GM19455 (cell line): ENCODE results near the gene TFR2.

Experiments
- ATAC-seq: cut with Tn5 transposase; IDR thresholded peaks from one replicate; pipeline ENCODE4 v1.9.1; 2021; ENCODE audit not compliant: unreplicated experiment

The TFR2 gene

DNA sequence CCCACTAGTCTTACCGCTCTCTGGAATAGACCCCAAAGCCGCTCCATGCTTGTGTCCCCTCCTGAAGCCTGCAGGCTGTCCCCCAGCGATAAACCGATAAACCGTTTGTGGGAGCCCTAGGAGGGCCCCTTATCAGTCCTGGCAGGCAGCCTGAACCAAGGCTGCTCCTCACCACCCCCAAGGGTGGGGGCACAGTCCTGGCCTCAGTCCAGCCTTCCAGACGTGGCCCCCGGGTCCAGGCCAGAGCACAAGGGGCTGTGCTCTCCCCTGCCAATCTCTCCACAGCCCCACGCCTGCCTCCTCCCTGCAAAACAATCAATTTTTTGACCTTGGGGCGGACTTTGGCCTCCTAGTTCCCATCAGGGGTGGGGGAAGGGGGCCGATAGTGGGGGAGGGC is at the start of gene TFR2:
Gene TFR2 (minus strand): TSS at position 90 of the 397 bp plus-strand sequence. CDS start 43 bp downstream, at position 47.
- ATAC-seq: no peak

DNA sequence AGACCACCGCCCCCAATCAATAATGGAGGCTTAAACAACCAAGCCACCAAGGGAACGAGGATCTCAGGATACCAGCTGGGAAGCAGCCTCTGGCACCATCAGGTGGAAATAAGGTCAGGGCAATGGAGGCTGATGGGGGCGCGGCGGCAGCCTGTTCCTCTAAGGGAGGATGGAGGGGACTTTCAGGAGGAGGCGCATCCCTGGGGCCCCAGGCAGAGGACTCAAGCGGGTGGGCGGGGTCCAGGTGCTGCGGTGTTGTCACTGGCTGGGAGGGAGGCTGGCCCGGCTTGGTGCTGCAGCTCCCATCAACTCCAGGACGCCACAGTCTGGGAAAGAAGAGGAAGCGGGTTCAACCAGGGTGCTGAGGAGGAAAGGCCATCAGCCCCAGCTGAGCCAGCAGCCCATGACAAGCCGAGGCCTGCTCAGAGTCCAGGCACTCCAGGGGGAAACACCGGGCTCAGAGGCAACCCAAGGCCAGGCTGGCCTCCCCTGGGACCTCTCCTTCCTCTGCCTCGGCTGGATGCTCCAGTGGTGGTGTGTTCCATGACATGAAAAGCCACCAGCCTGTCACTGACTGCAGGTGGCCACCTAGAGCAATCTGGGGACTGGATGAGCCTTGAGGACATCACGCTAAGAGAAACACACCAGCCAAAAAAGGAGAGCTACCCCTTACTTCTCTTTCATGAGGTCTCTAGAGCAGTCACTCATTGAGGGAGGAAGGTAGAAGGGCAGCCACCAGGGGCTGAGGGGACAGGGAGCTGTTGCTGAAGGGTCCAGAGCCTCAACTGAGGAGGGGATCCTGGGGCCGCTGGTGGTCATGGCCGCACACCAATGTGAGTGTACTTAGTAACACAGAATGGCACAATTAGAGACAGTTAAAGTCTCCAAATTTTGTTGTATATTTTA is 48.1 kb upstream of the TFR2 start:
- no peak for ATAC-seq

DNA sequence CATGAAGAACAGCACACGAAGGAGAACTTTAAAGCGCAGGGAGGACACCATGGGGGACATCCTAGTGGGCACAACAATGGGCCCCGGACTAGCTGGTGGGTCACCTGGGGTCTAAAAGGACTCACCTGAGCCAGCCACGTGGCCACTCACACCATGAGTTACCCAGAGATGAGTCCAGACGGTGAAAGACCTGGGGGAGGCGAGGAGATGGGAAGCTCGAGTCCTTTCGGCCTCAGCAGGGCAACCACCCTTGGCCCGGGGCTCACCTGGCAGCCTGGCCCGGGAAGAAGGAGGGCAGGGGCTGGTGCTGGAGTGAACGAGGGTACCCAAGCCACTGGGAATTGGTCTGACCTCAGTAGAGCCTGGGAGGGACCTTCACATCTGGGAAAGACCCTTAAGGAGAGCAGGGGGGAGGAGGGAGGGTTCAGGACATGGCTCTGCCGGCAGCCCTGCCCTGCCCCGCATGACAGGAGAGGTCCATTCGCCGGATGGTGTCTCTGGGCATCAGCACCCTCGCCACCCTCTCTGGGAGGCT is 47.0 kb upstream of the TFR2 start:
- no peak for ATAC-seq

DNA sequence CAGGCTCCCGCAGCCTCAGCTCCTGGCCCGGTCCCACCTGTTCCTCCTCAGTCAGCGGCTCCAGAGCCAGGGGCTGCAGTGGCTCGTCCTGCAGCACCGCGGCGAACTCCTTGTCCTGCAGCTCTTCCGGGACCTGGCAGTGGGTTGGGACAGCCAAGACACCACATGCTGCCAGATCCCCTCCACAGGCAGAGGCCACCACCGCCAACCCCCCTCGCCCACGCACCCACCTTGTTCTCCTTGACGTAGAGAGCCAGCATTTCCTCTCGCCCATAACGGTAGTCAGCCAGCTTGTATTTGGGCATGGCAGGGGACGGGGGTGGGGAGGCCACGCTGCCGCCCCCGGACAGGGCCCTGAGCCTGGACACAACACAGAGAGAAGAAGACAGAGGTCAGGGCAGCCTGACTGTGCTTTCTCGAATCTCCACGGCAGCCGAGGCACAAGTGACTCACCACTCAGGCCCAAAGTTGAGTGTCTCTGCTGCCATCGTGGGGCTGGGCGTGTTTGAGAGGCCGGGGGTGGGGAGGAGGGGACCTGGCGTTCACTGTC is 46.5 kb upstream of the TFR2 start:
- no peak for ATAC-seq

DNA sequence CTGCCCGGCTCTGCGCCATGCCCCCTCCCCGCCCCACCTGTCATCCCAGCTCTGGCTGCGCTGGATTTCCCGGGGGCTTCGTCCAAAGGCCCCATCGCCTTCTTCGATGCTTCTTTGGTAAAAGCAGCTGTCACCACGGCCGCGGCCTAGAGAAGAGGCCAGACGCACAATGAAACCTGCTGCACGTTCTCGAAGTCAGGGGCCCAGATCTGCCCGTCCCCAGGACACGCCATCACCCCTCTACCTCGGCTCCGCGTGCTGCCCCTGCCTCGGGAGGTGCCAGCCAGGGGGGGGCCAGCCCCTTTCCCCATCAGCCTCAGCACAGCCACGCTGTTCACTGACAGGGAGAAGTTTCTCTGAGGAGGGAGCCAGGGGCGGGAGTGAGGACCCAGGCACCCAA is 45.9 kb upstream of the TFR2 start:
- ATAC-seq: no peak

DNA sequence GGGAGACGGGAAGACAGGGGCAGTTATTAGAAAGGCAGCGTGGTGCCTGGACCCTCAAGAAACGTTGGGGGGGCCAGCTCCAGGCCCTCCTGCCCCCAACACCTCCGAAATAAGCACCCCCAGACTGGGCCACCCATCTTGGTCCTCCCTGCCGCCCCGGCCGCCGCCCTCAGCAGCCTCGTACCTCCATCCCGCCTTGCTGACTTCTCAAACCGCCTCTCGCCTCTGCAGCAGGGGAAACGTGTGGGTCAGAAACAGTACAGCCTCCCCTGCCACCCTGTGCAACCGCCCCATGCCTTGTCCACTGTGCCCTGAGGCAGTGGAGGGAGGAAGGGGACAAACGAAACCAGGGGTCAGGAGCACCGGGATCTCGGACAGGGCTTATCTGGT is 45.5 kb upstream of the TFR2 start:
- no peak for ATAC-seq

DNA sequence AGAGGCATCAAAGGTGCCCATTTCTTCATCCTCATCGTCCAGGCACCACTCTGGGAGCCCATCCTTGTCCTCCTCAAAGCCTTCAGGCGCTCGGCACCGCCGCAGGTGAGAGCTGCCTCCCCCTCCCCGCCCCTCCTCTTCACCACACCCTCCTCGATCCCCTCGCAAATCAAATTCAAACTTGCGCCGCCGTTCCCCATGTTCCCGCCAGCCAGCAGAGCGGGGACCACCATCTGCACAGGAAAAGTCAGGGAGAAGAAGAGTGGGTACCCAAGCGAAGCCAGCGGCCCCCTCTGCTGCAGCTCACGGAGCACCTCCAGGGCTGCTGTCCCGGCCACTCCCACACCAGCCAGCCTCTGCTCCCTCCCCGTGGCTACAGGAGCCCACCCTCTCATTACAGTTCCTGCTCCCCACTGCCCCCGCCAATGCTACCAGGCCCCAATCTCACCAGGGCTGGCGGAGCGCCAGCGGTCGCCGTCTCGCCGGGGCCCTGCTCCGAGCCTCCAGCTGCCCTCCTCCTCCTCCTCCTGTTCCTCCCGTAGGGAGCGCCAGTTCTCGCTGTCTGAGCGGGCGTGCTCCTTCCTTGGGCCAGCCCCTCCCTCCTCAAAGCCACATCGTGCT is 45.0 kb upstream of the TFR2 start:
- no peak for ATAC-seq

DNA sequence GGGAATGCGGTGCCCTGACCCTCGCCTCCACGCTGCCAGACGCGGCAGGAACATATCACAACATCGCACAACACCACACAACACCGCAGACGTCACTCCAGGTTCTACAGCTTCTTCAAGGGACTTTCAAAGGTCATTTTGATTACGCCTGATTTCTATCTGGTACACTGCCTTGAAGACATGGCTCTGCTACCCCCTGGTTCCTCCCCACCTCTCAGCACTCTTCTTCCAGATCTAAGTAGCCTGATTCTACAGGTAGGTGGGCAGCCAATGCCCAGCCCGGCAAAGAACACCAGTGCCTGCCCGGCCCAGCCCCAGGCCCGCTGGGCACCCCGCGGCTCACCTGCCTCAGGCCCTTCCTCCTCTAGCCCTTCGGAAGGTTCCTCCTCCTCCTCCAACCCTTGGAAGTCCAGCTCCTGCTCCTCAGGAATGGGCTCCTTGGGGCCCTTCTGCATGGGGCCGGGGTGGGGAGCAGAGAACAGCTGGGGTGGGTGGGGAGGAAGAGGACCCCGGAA is 44.3 kb upstream of the TFR2 start:
- no peak for ATAC-seq

DNA sequence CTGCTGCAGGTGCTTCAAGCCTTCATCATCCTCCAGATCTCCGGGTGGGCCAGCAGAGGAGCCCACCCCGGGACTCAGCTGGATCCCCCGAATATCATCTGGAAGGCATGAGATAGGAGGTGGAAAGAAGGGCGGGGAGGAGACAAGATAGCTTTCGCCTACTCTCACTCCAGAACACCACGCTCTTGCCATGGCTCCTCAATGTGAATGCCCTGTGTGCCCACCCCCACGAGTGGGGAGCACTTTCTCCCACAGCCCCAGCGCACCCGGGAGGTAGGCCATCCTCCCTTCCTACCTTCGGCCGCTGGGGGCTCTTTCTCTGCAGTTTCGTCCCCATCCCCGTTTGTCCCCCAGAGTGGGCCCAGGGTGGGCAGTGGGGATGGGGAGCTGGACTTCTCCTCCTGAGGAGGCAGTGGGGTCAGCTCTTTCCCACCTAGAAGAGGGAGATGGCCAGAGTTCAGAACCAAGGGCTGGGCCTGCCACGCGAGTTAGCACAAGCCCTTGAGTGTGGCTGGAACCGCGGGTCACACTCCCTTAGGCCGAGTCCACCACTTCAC is 43.8 kb upstream of the TFR2 start:
- ATAC-seq: no peak

DNA sequence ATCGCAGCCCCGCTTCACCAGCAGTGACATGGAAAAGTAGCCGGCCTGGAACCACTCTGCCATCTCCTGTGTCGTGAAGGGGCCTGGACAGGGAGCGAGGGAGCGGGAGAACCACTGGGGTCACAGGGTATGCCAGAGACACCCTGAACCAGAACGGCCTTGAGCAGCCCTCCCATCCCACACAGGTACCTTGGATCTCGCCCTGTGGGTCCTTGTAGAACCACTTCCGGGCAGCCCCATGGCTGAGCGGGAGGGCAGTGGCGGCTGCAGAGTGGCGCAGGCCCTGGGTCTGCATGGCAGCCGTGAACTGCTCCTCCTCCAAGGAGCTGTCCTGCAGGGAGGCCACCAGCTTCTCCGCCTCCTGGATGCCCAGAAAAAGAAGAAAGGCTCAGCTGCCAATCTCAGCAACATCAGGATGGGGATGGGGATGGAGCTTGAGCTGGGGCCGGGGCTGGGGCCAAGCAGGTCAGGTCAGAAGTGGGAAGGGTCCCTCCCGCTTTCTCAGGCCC is 43.2 kb upstream of the TFR2 start:
- ATAC-seq: no peak

DNA sequence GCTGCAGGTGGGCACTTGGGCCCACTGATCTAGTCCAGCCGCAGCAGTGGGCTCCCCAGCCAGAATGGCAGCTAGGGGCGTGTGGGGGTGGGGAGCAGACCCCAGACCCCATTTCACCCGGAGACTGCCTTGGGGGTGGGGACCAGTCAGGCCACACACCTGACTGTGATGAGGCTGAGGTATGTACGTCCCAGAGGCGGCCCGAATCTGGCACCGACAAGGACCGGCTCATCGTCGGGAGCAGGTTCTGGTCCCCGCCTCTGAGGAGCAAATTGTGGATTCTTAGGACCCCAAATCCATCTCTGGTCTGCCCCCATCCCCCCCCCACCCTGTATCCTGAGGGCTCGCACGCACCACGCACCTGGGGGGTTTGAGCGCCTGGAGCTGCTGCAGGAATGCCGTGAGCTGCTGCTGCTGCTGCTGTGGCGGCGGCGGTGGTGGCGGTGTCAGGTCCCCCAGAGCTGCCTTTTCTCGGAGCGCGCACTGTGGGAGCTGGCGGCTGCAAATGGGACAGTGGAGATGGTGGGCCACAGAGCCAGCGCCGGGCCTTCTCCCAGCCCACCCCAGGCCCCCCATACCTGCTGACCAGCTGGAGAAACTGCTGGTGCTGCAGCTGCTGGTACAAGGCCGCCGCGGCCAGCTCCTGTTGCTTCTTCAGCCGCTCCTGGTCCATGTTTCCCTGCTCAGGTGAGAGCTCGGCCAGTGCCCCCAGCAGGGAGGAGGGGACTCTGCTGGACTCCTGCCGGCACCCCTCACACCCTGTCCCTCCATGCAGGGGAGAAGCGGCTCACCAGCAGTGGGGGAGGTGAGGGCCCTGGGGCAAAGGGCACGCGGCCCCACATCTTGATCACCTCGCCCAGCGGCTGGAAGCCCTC is 42.5 kb upstream of the TFR2 start:
- ATAC-seq: no peak

DNA sequence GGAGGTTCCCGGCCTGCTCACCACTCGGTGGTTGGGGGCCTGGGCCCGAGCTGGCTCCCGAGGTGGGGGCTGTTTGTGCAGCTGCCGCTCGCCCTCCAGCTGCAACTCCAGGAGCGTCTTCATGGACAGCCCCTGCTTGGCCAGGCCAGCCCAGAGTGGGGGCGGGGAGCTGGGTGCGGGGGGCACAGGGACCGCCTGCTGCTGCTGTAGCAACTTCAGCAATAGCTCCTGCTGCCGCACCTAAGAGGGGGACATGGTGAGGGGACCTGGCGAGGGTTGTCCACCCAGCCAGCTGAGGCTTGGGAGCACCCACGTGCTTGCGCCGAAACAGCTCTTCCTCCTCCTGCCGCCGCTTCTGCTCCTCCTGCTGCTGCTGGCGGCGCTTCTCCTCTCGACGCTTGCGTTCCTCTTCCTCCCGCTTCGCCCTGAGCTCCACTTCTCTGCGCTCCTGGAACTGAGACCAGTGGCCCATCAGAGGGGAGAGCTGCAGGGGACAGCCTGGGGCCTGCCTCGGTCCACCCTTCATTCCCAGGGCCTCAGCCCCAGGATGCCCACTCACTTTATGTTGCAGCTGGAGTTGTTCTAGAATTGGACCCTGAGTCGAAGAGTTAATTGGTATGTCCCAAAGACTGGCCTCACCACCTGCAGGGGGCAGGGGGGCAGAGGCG is 41.8 kb upstream of the TFR2 start:
- ATAC-seq: no peak

DNA sequence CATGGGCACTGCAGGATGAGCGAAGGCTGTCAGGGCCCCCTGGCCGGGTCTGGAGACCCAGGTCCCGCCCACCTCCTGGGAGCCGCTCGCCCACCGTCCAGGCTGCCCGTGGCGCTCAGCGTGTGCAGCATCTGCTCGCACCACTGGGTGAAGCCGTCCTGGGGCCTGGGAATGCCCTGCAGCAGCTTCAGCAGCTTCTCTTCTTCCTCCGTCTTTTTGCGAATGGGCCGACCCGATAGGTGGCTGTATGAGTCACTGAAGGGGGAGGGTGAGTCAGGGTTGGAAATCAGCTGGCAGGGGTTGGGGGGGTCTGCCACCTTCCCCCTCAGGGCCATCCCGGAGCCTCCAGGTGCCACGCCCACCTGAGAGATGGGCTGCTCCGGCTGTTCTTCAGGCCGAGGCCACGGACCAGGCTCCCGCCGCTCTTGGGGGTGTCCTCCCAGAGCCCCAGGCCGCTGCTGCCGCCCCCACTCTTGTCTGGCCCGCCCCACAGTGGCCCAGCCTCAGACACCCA is 40.9 kb upstream of the TFR2 start:
- ATAC-seq: no peak

DNA sequence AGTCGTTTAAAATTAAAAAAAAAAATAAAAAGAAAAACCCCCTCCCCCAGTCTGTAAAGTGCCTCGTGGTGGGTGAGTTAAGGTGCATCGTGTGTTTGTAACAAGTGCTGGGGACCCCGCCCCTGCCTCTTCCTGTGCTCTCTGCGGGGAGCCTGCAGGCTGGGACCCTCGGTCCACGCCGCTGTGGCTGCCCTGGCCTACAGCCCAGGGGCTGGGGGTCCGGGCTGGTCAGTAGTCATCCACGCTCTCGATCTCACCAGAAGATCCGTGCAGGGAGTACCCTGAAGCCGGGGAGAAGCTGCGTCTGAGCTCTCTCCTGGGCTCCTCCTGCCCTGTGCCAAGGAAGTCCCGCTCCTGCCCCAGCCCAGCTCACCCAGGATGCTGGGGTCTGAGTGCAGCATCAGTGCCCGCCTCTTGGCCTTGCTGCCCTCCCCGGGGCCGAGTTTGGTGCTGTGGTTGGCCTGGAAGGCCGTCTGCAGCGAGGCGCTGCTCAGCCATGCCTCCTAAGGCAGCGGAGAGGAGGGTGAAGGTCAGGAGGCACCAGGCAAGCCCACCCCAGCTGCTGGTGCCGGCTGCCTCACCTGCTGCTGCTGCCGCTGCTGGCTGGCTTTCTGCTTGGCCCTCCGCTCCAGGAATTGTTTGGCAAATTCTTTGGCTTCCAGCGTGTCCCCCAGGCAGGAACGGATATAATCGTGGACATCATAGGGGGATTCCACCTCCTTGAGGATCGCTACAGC is 40.3 kb upstream of the TFR2 start:
- no peak for ATAC-seq

DNA sequence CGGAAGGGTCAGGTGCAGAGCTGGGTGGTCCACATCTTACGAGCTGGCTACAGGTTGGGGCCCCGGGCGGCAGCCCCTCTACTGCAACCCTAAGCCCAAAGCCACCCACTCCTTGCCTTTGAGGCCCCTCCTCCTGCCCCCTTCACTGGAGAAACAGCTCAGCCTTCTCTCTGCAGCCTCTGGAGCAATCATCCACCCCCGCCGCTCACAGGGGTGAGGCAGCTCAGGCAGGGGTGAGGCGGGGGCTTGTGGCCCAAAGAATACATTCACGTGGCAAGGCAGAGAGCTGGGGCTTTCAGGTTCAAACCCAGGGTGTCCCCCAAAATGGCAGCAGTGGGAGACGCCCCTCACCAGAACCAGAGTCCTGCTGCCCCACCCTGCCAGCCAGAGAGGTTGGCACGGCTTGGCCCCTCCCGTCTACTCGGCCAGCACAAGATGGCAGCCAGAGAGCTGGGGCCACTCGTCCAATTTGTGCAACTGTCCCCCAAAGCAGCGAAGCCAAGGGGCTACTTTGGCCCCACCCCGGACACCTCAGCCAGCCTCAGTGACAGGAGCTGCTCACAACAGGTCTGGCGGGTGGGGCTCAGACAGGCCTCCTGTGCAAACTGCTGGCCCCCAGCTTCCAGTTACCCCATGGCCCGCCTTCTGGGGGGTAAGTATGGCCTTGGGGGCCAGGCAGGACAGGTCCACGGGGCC is 39.4 kb upstream of the TFR2 start:
- no peak for ATAC-seq

DNA sequence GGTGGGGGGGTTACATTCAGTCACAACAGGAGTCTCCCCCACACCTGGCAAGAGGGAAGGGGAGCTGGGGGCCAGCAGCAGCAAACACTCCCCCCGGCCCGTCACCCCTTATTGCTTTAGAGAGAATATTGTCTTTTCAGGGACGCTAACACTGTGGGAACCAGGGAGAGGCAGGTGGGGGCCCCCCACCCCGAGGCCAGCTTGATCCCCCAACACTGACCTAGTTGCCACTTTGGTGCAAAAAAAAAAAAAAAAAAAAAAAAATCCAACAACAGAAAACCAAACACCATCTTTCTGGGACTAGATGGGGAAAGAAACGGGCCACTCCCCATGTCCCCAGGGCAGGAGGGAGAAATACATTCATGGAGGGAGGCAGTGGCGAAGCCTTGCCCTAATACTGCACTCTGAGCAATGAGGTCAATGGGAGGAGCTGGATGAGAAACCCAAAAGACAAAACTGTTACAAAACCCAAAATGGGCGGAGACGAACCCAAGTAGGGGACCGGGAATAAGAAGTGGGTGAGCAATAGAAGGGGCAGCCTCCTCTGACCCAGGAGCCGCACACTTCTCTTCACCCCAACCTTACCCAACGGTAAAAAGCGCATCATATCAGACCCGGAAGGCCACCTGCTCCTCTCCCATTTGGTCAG is 38.7 kb upstream of the TFR2 start:
- no peak for ATAC-seq

DNA sequence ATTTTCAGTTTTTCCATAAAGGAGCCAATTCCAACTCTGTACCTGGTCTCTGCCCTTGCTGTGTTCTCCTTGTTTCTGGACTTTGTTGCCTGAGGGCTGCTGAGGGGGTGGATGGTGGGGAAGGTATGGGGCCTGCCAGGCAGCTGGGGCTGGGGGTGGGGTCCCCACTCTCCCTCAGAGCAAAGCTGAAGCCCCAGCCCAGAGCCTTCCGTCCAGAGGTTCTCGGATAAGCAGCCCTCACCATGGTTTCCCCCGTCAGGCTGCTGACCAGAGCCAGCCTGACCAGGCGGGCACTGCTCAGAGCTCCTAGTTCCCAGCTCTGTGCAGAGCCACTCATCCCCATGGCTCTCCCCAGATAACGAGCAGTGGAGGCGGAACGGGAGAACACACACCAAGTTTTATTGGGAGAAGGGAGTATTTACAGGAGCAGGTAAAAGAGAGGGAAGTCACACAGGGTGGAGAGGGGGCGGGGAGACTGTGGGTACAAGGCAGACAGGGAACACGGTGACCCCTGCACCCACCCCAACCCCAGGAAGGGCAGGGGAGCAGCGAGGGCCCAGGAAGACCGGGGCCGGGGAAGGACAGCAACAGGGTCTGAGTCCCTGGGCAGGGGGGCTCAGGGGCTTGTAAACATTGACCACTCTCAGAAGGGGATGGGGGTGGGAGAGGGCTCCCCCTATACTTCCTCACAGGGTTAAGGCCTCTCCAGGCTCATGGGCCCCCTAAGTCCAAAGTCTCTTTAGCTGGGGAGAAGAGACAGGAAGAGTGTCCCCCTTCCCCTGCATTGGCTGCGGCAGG is 38.0 kb upstream of the TFR2 start:
- no peak for ATAC-seq
